Activated CD4-positive, CD25-positive, alpha-beta regulatory T cell treated with anti-CD3 and anti-CD28 coated beads, Interleukin-2, amount 50 U/mL, for 24 hours (primary cell): ENCODE results near the gene SUFU.
A peak's percentile ranks its signal among the peaks of the same experiment; 100 is the strongest.

Experiments used
- ATAC-seq, 2 donors: fragments of 150-1000 bp; cut with Tn5 transposase; one replicate each; pipeline ENCODE4 v1.10.0; 2021; ENCODE audit warnings: mild to moderate bottlenecking in 1 of 2, moderate library complexity in 1 of 2

SUFU gene

GRCh38 chr10:102598243-102598642 is 94.5 kb downstream of the SUFU start:
- no peak for ATAC-seq

- ATAC-seq, result no peak
Measured at GRCh38 chr10:102599565-102600327, 96.0 kb downstream of the SUFU start.

- no peak for ATAC-seq
Measured at GRCh38 chr10:102600816-102601215, 97.0 kb downstream of the SUFU start.

GRCh38 chr10:102601639-102602038 is 97.9 kb downstream of the SUFU start:
- no peak for ATAC-seq

- no peak for ATAC-seq
Measured at GRCh38 chr10:102602272-102603045, 98.7 kb downstream of the SUFU start.

- ATAC-seq, result no peak
Measured at GRCh38 chr10:102603946-102604345, 100.2 kb downstream of the SUFU start.

GRCh38 chr10:102604439-102604841 is 100.7 kb downstream of the SUFU start:
- no peak for ATAC-seq

- no peak for ATAC-seq
Measured at GRCh38 chr10:102605712-102606111, 101.9 kb downstream of the SUFU start.

GRCh38 chr10:102608487-102608886 is 104.7 kb downstream of the SUFU start:
- no peak for ATAC-seq

GRCh38 chr10:102610441-102610887 is 106.7 kb downstream of the SUFU start:
- no peak for ATAC-seq

GRCh38 chr10:102611514-102612087 is 107.8 kb downstream of the SUFU start:
- peak in 1 of 2 donors; percentile 22 for ATAC-seq

- ATAC-seq, result peak; percentile 69 to 74
Measured at GRCh38 chr10:102612964-102613275, 109.1 kb downstream of the SUFU start.

GRCh38 chr10:102613286-102613685 is 109.5 kb downstream of the SUFU start:
- ATAC-seq, result no peak

- no peak for ATAC-seq
Measured at GRCh38 chr10:102613785-102614184, 110.0 kb downstream of the SUFU start.

GRCh38 chr10:102614888-102615287 is 111.1 kb downstream of the SUFU start:
- ATAC-seq, result no peak

- ATAC-seq, result no peak
Measured at GRCh38 chr10:102615361-102615760, 111.6 kb downstream of the SUFU start.

GRCh38 chr10:102616066-102616770 is 112.4 kb downstream of the SUFU start:
- no peak for ATAC-seq

GRCh38 chr10:102617041-102617440 is 113.3 kb downstream of the SUFU start:
- no peak for ATAC-seq

- ATAC-seq, result no peak
Measured at GRCh38 chr10:102617816-102618215, 114.0 kb downstream of the SUFU start.

- no peak for ATAC-seq
Measured at GRCh38 chr10:102619281-102619981, 115.7 kb downstream of the SUFU start.

GRCh38 chr10:102620138-102620590 is 116.4 kb downstream of the SUFU start:
- no peak for ATAC-seq
